T-helper 2 cell treated with Interferon-gamma antibody and Interleukin-4, amounts not matched to agents 5 μg/mL and 100 μg/mL, for 36 hours (primary cell): ENCODE measurements around the gene PRKG2.

ENCODE experiments used
- DNase-seq: peaks from one replicate; pipeline ENCODE4 v3.0.0; 2021; ENCODE audit warnings: low spot score
- H3K27ac Mint-ChIP-seq: one replicate; pipeline ENCODE4 v1.8.0; 2021; ENCODE audit warnings: mild to moderate bottlenecking, mixed read lengths
- H3K27me3 Mint-ChIP-seq: one replicate; pipeline ENCODE4 v1.8.0; 2021; ENCODE audit warnings: low read depth, mixed read lengths
- H3K36me3 Mint-ChIP-seq: one replicate; pipeline ENCODE4 v1.8.0; 2021; ENCODE audit warnings: low read depth, mixed read lengths
- H3K4me1 Mint-ChIP-seq: one replicate; pipeline ENCODE4 v1.8.0; 2021; ENCODE audit warnings: low read depth, mixed read lengths
- H3K4me3 Mint-ChIP-seq: one replicate; pipeline ENCODE4 v1.8.0; 2022; ENCODE audit warnings: mild to moderate bottlenecking, moderate library complexity, mixed read lengths
- H3K9me3 Mint-ChIP-seq: one replicate; pipeline ENCODE4 v1.8.0; 2021; ENCODE audit warnings: mixed read lengths

Gene PRKG2

GRCh38 chr4:81039351-81039972 is 175.6 kb downstream of the PRKG2 start:
- no peaks in the 10 kb centered on the region for H3K9me3 Mint-ChIP-seq

GRCh38 chr4:81038636-81039350 is 176.2 kb downstream of the PRKG2 start:
- H3K27me3 Mint-ChIP-seq, result peaks cover 18% of the 10 kb centered on the region
- H3K4me3 Mint-ChIP-seq, result no peak overlapping the region
- H3K4me1 Mint-ChIP-seq, result no peaks in the 10 kb centered on the region
- DNase-seq, result no peak
- no peaks in the 10 kb centered on the region for H3K9me3 Mint-ChIP-seq
- no peak overlapping the region for H3K27ac Mint-ChIP-seq
- no peaks in the 10 kb centered on the region for H3K36me3 Mint-ChIP-seq

More at GRCh38 chr4:81039351-81039972, 175.6 kb downstream of the PRKG2 start:
- Mint-ChIP-seq H3K4me1 (no peaks in the 10 kb centered on the region), H3K27ac (no peak overlapping the region), H3K27me3 (peaks cover 15% of the 10 kb centered on the region), H3K36me3 (no peaks in the 10 kb centered on the region), H3K4me3 (no peak overlapping the region)
- no peak for DNase-seq
